ENCODE measurements around the gene ALPP. TPM values are rescaled to one million over a fixed set of nuclear protein-coding genes. Genes with fewer than 3 reads are reported as not detected.
"Not testable (repeated sequence)": the region's sequence is repeated elsewhere in the genome, so short reads cannot be mapped to it uniquely, and the experiment has no call there.

The ALPP gene
- total and polyA plus RNA-seq, 3 donors from 2014 or later, result 0.25 to 0.87 TPM; not detected in 1

- H3K4me1 ChIP-seq, result peaks cover 8% of the 10 kb centered on the region
- no peak for TF ChIP-seq CTCF (IDR thresholded peaks at IDR 0.05)
- no peak for TF ChIP-seq POLR2A (IDR thresholded peaks at IDR 0.05)
- no peaks in the 10 kb centered on the region for H3K9me3 ChIP-seq
- H3K36me3 ChIP-seq (ENCODE audit: low read depth, missing control alignments), result no peaks in the 10 kb centered on the region
- no peak for DNase-seq
- intact Hi-C loops (cut with DNase I; ENCODE audit: low total_unique reads), result no loop called here
- 81 to 83% methylated on average over 7 to 10 of the region's 10 CpGs for WGBS, 2 donors
- H3K27me3 ChIP-seq, result no peaks in the 10 kb centered on the region
- H3K27ac ChIP-seq, result no peak overlapping the region
- no peak overlapping the region for H3K4me3 ChIP-seq
Measured at GRCh38 chr2:232422051-232422450, 43.5 kb downstream of the ALPP start.

- H3K4me3 ChIP-seq; H3K27ac ChIP-seq; H3K4me1 ChIP-seq; H3K27me3 ChIP-seq; H3K36me3 ChIP-seq (ENCODE audit: low read depth, missing control alignments); H3K9me3 ChIP-seq; intact Hi-C loops (cut with DNase I; ENCODE audit: low total_unique reads); DNase-seq: not testable (repeated sequence)
- WGBS, 2 donors, result 53 to 63% methylated on average over 3 of the region's 3 CpGs
Measured at GRCh38 chr2:232422996-232423395, 44.4 kb downstream of the ALPP start.

DNA sequence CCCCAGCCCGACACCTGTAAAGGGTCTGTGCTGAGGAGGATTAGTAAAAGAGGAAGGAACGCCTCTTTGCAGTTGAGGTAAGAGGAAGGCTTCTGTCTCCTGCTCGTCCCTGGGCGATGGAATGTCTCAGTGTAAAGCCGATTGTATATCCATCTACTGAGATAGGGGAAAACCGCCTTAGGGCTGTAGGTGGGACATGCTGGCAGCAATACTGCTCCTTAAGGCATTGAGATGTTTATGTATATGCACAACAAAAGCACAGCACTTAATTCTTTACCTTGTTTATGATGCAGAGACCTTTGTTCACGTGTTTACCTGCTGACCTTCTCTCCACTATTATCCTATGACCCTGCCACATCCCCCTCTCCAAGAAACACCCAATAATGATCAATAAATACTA, 44.9 kb downstream of the ALPP start:
- WGBS, 2 donors, result 46 to 50% methylated on average over 7 of the region's 7 CpGs
- H3K4me1 ChIP-seq; H3K36me3 ChIP-seq (ENCODE audit: low read depth, missing control alignments); DNase-seq; H3K27ac ChIP-seq; H3K4me3 ChIP-seq; intact Hi-C loops (cut with DNase I; ENCODE audit: low total_unique reads); H3K9me3 ChIP-seq; H3K27me3 ChIP-seq: not testable (repeated sequence)

- intact Hi-C loops (cut with DNase I; ENCODE audit: low total_unique reads), result no loop called here
- Histone ChIP-seq H3K27ac (no peak overlapping the region), H3K4me3 (no peak overlapping the region), H3K4me1 (no peaks in the 10 kb centered on the region), H3K27me3 (no peaks in the 10 kb centered on the region), H3K36me3 (ENCODE audit: low read depth, missing control alignments) (no peaks in the 10 kb centered on the region), H3K9me3 (no peaks in the 10 kb centered on the region)
- TF ChIP-seq CTCF (IDR thresholded peaks at IDR 0.05), result no peak
- TF ChIP-seq POLR2A (IDR thresholded peaks at IDR 0.05), result no peak
- no peak for DNase-seq
- WGBS, 2 donors, result 87 to 90% methylated on average over 16 of the region's 16 CpGs
Measured at GRCh38 chr2:232431705-232432590, 53.4 kb downstream of the ALPP start.

Small RNA genes lying within 50 kb of the gene (small RNA-seq; reads per million reads assigned to genes)
- gene AC068134.3 (0.28 to 0.37 reads per million in 2 donors), gene AC068134.4 (0 reads per million in 2 donors)

Other genes with a start within 250 kb of the ALPP start
- 1 to 10 TPM in 1 of 2 donors, under 1 TPM in 1; 0.93 to 1.0 TPM for gene ALPG, start 28.1 kb downstream of the ALPP start, total RNA-seq
- gene ALPG, start 28.1 kb downstream of the ALPP start, polyA plus RNA-seq (ENCODE audit: insufficient read depth, low read depth, low replicate concordance), result 0.44 TPM
- under 1 TPM in 1 of 2 donors, not detected in 1; 0.43 TPM for gene ALPI, start 77.4 kb downstream of the ALPP start, total RNA-seq
- 0.16 TPM for gene ALPI, start 77.4 kb downstream of the ALPP start, polyA plus RNA-seq (ENCODE audit: insufficient read depth, low read depth, low replicate concordance)
- 1 to 10 TPM; 2.7 to 8.7 TPM for gene ECEL1, start 109.1 kb downstream of the ALPP start, total RNA-seq
- gene ECEL1, start 109.1 kb downstream of the ALPP start, polyA plus RNA-seq (ENCODE audit: insufficient read depth, low read depth, low replicate concordance), result 4.3 TPM
- 1 to 10 TPM in 1 of 2 donors, under 1 TPM in 1; 0.87 to 1.2 TPM for gene PRSS56, start 141.6 kb downstream of the ALPP start, total RNA-seq
- 0.86 TPM for gene PRSS56, start 141.6 kb downstream of the ALPP start, polyA plus RNA-seq (ENCODE audit: insufficient read depth, low read depth, low replicate concordance)
- gene CHRND, start 147.4 kb downstream of the ALPP start, total RNA-seq, result under 1 TPM; 0.16 to 0.56 TPM
- 0.63 TPM for gene CHRND, start 147.4 kb downstream of the ALPP start, polyA plus RNA-seq (ENCODE audit: insufficient read depth, low read depth, low replicate concordance)
- not detected for gene CHRNG, start 160.9 kb downstream of the ALPP start, total RNA-seq
- gene CHRNG, start 160.9 kb downstream of the ALPP start, polyA plus RNA-seq (ENCODE audit: insufficient read depth, low read depth, low replicate concordance), result 0.26 TPM
- gene TIGD1, start 171.8 kb downstream of the ALPP start, total RNA-seq, result 1 to 10 TPM; 9.2 to 9.4 TPM
- gene TIGD1, start 171.8 kb downstream of the ALPP start, polyA plus RNA-seq (ENCODE audit: insufficient read depth, low read depth, low replicate concordance), result 6.8 TPM
- 10 to 100 TPM; 56.3 to 67.5 TPM for gene EIF4E2, start 171.9 kb downstream of the ALPP start, total RNA-seq
- 93.5 TPM for gene EIF4E2, start 171.9 kb downstream of the ALPP start, polyA plus RNA-seq (ENCODE audit: insufficient read depth, low read depth, low replicate concordance)

All from testis (tissue), 3 donors.